ENCODE results near the gene CNDP2.

- no peak for TF ChIP-seq POLR2A (IDR thresholded peaks at IDR 0.05)
- TF ChIP-seq, protein P1, sequence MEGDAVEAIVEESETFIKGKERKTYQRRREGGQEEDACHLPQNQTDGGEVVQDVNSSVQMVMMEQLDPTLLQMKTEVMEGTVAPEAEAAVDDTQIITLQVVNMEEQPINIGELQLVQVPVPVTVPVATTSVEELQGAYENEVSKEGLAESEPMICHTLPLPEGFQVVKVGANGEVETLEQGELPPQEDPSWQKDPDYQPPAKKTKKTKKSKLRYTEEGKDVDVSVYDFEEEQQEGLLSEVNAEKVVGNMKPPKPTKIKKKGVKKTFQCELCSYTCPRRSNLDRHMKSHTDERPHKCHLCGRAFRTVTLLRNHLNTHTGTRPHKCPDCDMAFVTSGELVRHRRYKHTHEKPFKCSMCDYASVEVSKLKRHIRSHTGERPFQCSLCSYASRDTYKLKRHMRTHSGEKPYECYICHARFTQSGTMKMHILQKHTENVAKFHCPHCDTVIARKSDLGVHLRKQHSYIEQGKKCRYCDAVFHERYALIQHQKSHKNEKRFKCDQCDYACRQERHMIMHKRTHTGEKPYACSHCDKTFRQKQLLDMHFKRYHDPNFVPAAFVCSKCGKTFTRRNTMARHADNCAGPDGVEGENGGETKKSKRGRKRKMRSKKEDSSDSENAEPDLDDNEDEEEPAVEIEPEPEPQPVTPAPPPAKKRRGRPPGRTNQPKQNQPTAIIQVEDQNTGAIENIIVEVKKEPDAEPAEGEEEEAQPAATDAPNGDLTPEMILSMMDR (IDR thresholded peaks at IDR 0.05 in 4 of 5, conservative IDR thresholded peaks at IDR 0.05 in 1 of 5): no peak
These were observed 1.1 kb downstream of the CNDP2 start for GRCh38 chr18:74497324-74497676.
